NCI-H510A treated with DMSO at 0.1 percent for 48 hours (cell line): ENCODE results near the gene LOXL4.
"Not testable (repeated sequence)": the region's sequence is repeated elsewhere in the genome, so short reads cannot be mapped to it uniquely, and the experiment has no call there.

Experiments used
- DNase-seq: peaks from one replicate; lab custom pipeline; 2025; lab: John Stamatoyannopoulos, UW

Gene LOXL4

GRCh38 chr10:98244141-98244540, 23.9 kb downstream of the LOXL4 start:
- no peak for DNase-seq

- DNase-seq, result peak; percentile 34
Measured at GRCh38 chr10:98242823-98243222, 25.2 kb downstream of the LOXL4 start.

- no peak for DNase-seq
Measured at GRCh38 chr10:98240524-98240923, 27.5 kb downstream of the LOXL4 start.

- no peak for DNase-seq
Measured at GRCh38 chr10:98238391-98238790, 29.6 kb downstream of the LOXL4 start.

- no peak for DNase-seq
Measured at GRCh38 chr10:98236862-98237261, 31.1 kb downstream of the LOXL4 start.

GRCh38 chr10:98235846-98236245, 32.1 kb downstream of the LOXL4 start:
- no peak for DNase-seq

- DNase-seq, result no peak
Measured at GRCh38 chr10:98231417-98231816, 36.6 kb downstream of the LOXL4 start.

GRCh38 chr10:98228266-98228665, 39.7 kb downstream of the LOXL4 start:
- DNase-seq, result not testable (repeated sequence)

- not testable (repeated sequence) for DNase-seq
Measured at GRCh38 chr10:98227713-98228112, 40.3 kb downstream of the LOXL4 start.

GRCh38 chr10:98226508-98227144, 41.4 kb downstream of the LOXL4 start:
- no peak for DNase-seq

GRCh38 chr10:98224996-98225395, 43.0 kb downstream of the LOXL4 start:
- DNase-seq, result no peak

GRCh38 chr10:98224509-98224908, 43.5 kb downstream of the LOXL4 start:
- no peak for DNase-seq

- no peak for DNase-seq
Measured at GRCh38 chr10:98223874-98224273, 44.1 kb downstream of the LOXL4 start.

GRCh38 chr10:98217801-98218200, 50.2 kb downstream of the LOXL4 start:
- DNase-seq, result no peak

GRCh38 chr10:98215373-98215772, 52.6 kb downstream of the LOXL4 start:
- DNase-seq, result no peak

- DNase-seq, result no peak
Measured at GRCh38 chr10:98213740-98214139, 54.3 kb downstream of the LOXL4 start.

- no peak for DNase-seq
Measured at GRCh38 chr10:98212196-98212595, 55.8 kb downstream of the LOXL4 start.

GRCh38 chr10:98209441-98209840, 58.6 kb downstream of the LOXL4 start:
- DNase-seq, result no peak

- no peak for DNase-seq
Measured at GRCh38 chr10:98208925-98209324, 59.1 kb downstream of the LOXL4 start.

- no peak for DNase-seq
Measured at GRCh38 chr10:98205351-98205750, 62.6 kb downstream of the LOXL4 start.

- no peak for DNase-seq
Measured at GRCh38 chr10:98202378-98202777, 65.6 kb downstream of the LOXL4 start.

GRCh38 chr10:98201760-98202159, 66.2 kb downstream of the LOXL4 start:
- DNase-seq, result no peak
